ENCODE measurements around the gene HERC2. TPM values are rescaled to one million over a fixed set of nuclear protein-coding genes. Genes with fewer than 3 reads are reported as not detected.

HERC2 gene
- total and polyA plus RNA-seq, 8 donors, result 7.9 to 437 (median 72.7) TPM

DNA sequence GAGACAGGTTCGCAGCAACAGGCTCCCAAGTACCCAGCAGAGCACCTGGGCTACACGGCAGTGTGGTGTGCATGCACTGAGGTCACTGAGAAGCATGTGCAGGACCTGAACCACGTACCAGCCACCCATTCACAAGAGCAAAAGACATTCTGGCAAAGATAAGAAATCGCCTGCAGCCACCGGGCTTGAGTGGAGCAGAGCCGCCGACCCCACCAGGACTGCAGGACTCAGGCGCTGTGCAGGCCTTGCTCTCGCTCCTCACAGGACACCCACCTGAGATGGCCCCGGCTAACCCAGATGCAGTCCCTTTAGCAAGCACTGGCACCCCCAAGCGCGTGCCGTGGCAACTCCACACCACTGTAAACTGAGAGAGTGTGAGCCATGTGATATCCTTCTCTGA lies 190.6 kb downstream of the HERC2 start:
- intact Hi-C loops (cut with DNase I; ENCODE audit: low total_unique reads), result loop anchor here (10.0 kb wide), 1 partner anchor 47 kb away; no protein-coding TSS in a partner anchor
- no peak for DNase-seq
- TF ChIP-seq POLR2AphosphoS5 (IDR thresholded peaks at IDR 0.05), result no peak
- no peak for TF ChIP-seq EP300 (IDR thresholded peaks at IDR 0.05)
- TF ChIP-seq POLR2A (IDR thresholded peaks at IDR 0.05), result no peak
- no peak for TF ChIP-seq CTCF (IDR thresholded peaks at IDR 0.05)
- no peaks in the 10 kb centered on the region for H3K4me1 ChIP-seq
- no peaks in the 10 kb centered on the region for H3K27me3 ChIP-seq
- 92 to 99% (median 97%) methylated on average over 7 to 13 of the region's 13 CpGs for whole genome bisulfite sequencing, 5 donors
- H3K36me3 ChIP-seq, result peaks cover 34 to 86% (median 80%) of the 10 kb centered on the region in 4 donors
- H3K9me3 ChIP-seq, result no peaks in the 10 kb centered on the region
- H3K4me3 ChIP-seq, result no peak overlapping the region
- H3K27ac ChIP-seq, result no peak overlapping the region

DNA sequence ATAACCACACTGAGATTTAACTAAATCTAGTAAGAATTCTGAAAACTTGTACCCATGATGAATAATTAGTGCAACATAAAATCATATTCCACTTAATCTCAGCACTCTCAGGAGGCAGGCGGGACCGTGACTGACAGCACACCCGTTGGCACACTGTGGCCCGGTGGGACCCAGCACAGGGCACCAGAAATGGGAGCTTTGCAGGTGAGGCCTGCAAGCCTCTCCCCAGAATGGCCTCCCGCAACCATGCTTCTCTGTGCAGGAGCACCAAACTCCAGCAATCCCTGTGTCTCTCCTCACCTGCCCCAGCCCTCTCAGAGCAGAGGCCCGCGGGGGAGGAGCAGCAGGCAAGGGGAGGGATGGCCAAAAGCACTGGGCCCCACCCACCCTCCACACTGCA lies 191.3 kb downstream of the HERC2 start:
- Histone ChIP-seq H3K4me1 (peaks cover 0 to 3% (median 0%) of the 10 kb centered on the region in 4 donors), H3K27ac (no peak overlapping the region), H3K27me3 (no peaks in the 10 kb centered on the region), H3K36me3 (peaks cover 34 to 86% (median 80%) of the 10 kb centered on the region in 4 donors), H3K9me3 (no peaks in the 10 kb centered on the region), H3K4me3 (no peak overlapping the region)
- no peak for TF ChIP-seq CTCF (IDR thresholded peaks at IDR 0.05)
- no peak for TF ChIP-seq EP300 (IDR thresholded peaks at IDR 0.05)
- TF ChIP-seq POLR2AphosphoS5 (IDR thresholded peaks at IDR 0.05), result no peak
- TF ChIP-seq POLR2A (IDR thresholded peaks at IDR 0.05), result no peak
- 89 to 95% (median 93%) methylated on average over 7 of the region's 7 CpGs for WGBS, 5 donors
- DNase-seq, result no peak
- intact Hi-C loops (cut with DNase I; ENCODE audit: low total_unique reads), result loop anchor here (10.0 kb wide), 1 partner anchor 46 kb away; no protein-coding TSS in a partner anchor

DNA sequence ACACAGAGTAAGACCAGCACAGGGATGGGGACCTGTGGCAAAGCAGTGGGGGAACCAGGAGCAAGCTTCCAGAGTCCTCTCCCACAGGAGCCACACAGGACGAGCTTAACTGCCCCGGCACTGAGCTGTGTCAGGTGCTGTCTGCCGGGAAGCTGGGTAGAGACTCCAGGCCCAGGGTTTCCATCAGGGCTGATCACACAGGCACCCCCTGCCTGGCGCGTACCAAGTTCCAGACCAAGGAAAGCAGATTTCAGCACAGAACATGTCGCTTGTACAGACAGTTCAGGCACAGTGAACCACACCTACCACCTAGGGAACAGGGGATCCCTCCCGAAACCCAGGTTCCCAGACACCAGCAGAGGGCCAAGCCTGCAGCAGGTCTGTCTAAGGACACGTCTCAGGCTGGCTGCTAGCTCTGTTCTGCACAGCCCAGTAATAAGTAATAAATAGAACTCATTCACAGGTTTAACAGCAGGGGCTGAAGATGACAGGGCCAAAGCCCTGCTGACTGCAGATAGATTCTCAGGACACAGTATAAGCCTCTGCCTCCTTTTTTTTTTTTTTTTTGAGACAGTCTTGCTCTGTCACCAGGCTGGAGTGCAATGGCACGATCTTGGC lies 192.6 kb downstream of the HERC2 start:
- H3K9me3 ChIP-seq, result no peaks in the 10 kb centered on the region
- intact Hi-C loops (cut with DNase I; ENCODE audit: low total_unique reads), result no loop called here
- TF ChIP-seq POLR2AphosphoS5 (IDR thresholded peaks at IDR 0.05), result no peak
- no peak for TF ChIP-seq CTCF (IDR thresholded peaks at IDR 0.05)
- no peak for TF ChIP-seq EP300 (IDR thresholded peaks at IDR 0.05)
- TF ChIP-seq POLR2A (IDR thresholded peaks at IDR 0.05), result no peak
- peak in 1 of 2 donors; percentile 16 for DNase-seq
- H3K27me3 ChIP-seq, result no peaks in the 10 kb centered on the region
- no peak overlapping the region for H3K4me3 ChIP-seq
- no peak overlapping the region for H3K27ac ChIP-seq
- H3K4me1 ChIP-seq, result peaks cover 0 to 3% (median 0%) of the 10 kb centered on the region in 4 donors
- 94 to 98% (median 96%) methylated on average over 6 to 9 of the region's 9 CpGs for WGBS, 5 donors
- H3K36me3 ChIP-seq, result peaks cover 40 to 87% (median 81%) of the 10 kb centered on the region in 4 donors

- H3K36me3 ChIP-seq, result peaks cover 40 to 88% (median 84%) of the 10 kb centered on the region in 4 donors
- peaks cover 0 to 3% (median 0%) of the 10 kb centered on the region in 4 donors for H3K4me1 ChIP-seq
- WGBS, 5 donors, result 79 to 90% (median 87%) methylated on average over 11 of the region's 11 CpGs
- DNase-seq, result peak; percentile 23 to 25
- TF ChIP-seq POLR2AphosphoS5 (IDR thresholded peaks at IDR 0.05) (no peak), POLR2A (IDR thresholded peaks at IDR 0.05) (no peak), EP300 (IDR thresholded peaks at IDR 0.05) (no peak), CTCF (IDR thresholded peaks at IDR 0.05) (no peak)
- no peaks in the 10 kb centered on the region for H3K27me3 ChIP-seq
- no peaks in the 10 kb centered on the region for H3K9me3 ChIP-seq
- intact Hi-C loops (cut with DNase I; ENCODE audit: low total_unique reads), result no loop called here
- H3K4me3 ChIP-seq, result no peak overlapping the region
- H3K27ac ChIP-seq, result no peak overlapping the region
These were observed 193.9 kb downstream of the HERC2 start for GRCh38 chr15:28128031-28128430.

Measured in stomach (tissue), 9 donors.